Astrocyte (in vitro differentiated cells and primary cell): ENCODE data around the gene ACP4. TPM values are rescaled to one million over a fixed set of nuclear protein-coding genes. Genes with fewer than 3 reads are reported as not detected.

ENCODE experiments used
- DNase-seq: peaks from one replicate; pipeline ENCODE4 v3.0.0-alpha.2; 2010; ENCODE audit warnings: low read depth
- FAIRE-seq: peaks from 2 replicates; lab custom pipeline; 2011; peaks lifted over from hg19 to GRCh38; lab: Jason Lieb, UNC
- H2AFZ ChIP-seq: 2 replicates; pipeline ENCODE4 v1.6.0; 2012; ENCODE audit warnings: low read depth, low read length, inconsistent platforms
- H3K27ac ChIP-seq: 2 replicates; pipeline ENCODE4 v1.5.1; 2011; ENCODE audit warnings: low read depth, low read length, inconsistent platforms
- H3K27me3 ChIP-seq: 2 replicates; pipeline ENCODE4 v1.6.0; 2011; ENCODE audit warnings: low read length, inconsistent platforms; ENCODE audit not compliant: insufficient read depth
- H3K36me3 ChIP-seq: 2 replicates; pipeline ENCODE4 v1.5.1; 2011; ENCODE audit warnings: low read length, inconsistent platforms; ENCODE audit not compliant: insufficient read depth
- H3K4me1 ChIP-seq: 2 replicates; pipeline ENCODE4 v1.5.1; 2011; ENCODE audit warnings: low read length, inconsistent platforms; ENCODE audit not compliant: insufficient read depth
- H3K4me2 ChIP-seq: 2 replicates; pipeline ENCODE4 v1.6.0; 2012; ENCODE audit warnings: low read length, inconsistent platforms
- H3K4me3 ChIP-seq: 2 replicates; pipeline ENCODE4 v1.5.1; 2011; ENCODE audit warnings: low read depth, mild to moderate bottlenecking, low read length, inconsistent platforms; ENCODE audit not compliant: insufficient read depth
- H3K79me2 ChIP-seq: 2 replicates; pipeline ENCODE4 v1.6.0; 2012; ENCODE audit warnings: mild to moderate bottlenecking, low read length, inconsistent platforms; ENCODE audit not compliant: insufficient read depth
- H3K9ac ChIP-seq: 2 replicates; pipeline ENCODE4 v1.6.0; 2012; ENCODE audit warnings: mild to moderate bottlenecking, low read length, inconsistent platforms
- H3K9me3 ChIP-seq: 2 replicates; pipeline ENCODE4 v1.5.1; 2012; ENCODE audit warnings: low read depth, mild to moderate bottlenecking, low read length, inconsistent platforms; ENCODE audit not compliant: insufficient read depth
- H4K20me1 ChIP-seq: 2 replicates; pipeline ENCODE4 v1.6.0; 2012; ENCODE audit warnings: low read length, inconsistent platforms; ENCODE audit not compliant: insufficient read depth
- H3K27ac Mint-ChIP-seq: one replicate; pipeline ENCODE4 v1.8.0; 2021; ENCODE audit warnings: mild to moderate bottlenecking, mixed read lengths; ENCODE audit not compliant: unreplicated experiment
- H3K27me3 Mint-ChIP-seq: one replicate; pipeline ENCODE4 v1.8.0; 2021; ENCODE audit warnings: low read depth, mixed read lengths; ENCODE audit not compliant: unreplicated experiment
- H3K36me3 Mint-ChIP-seq: one replicate; pipeline ENCODE4 v1.8.0; 2021; ENCODE audit warnings: low read depth, mixed read lengths; ENCODE audit not compliant: unreplicated experiment
- H3K4me1 Mint-ChIP-seq: one replicate; pipeline ENCODE4 v1.8.0; 2021; ENCODE audit warnings: low read depth, mixed read lengths; ENCODE audit not compliant: unreplicated experiment
- H3K4me3 Mint-ChIP-seq: one replicate; pipeline ENCODE4 v1.8.0; 2021; ENCODE audit warnings: mild to moderate bottlenecking, moderate library complexity, mixed read lengths; ENCODE audit not compliant: unreplicated experiment
- H3K9me3 Mint-ChIP-seq: one replicate; pipeline ENCODE4 v1.8.0; 2021; ENCODE audit warnings: mild to moderate bottlenecking, mixed read lengths; ENCODE audit not compliant: unreplicated experiment
- EZH2 ChIP-seq: IDR thresholded peaks from 2 replicates; pipeline ENCODE4 v1.6.1; 2012; ENCODE audit warnings: mild to moderate bottlenecking, low read length, inconsistent platforms; ENCODE audit not compliant: insufficient read depth
- total RNA-seq: library from RNA; stranded (reverse); gene quantifications from 2 replicates; pipeline ENCODE4 v1.2.1, GENCODE V29; 2021
- TF ChIP-seq, protein P1 (sequence below): IDR thresholded peaks from 2 replicates; pipeline ENCODE4 v1.5.1; 2011; ENCODE audit warnings: low read depth, mild to moderate bottlenecking, inconsistent platforms, low read length, moderate library complexity; ENCODE audit not compliant: insufficient read depth

Gene ACP4
- total RNA-seq, 1 donor from 2014 or later: not detected

DNA sequence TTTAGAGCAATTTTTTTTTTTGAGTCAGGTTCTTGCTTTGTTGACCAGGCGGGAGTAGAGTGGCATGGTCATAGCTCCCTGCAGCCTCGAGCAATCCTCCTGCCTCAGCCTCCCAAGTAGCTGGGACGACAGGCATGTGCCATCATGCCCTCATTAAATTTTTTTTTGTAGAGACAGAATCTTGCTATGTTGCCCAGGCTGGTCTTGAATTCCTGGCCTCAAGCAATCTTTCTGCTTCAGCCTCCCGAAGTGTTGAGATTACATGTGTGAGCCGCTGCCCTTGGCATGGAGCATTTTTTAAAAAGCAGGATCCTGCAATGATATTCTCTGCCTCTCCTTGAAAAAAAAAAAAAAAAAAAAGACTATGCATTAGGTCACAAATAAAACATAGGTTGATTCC lies 14.1 kb upstream of the ACP4 start:
- Mint-ChIP-seq H3K9me3 (peaks cover 12% of the 10 kb centered on the region), H3K36me3 (no peaks in the 10 kb centered on the region), H3K27me3 (no peaks in the 10 kb centered on the region), H3K4me3 (no peak overlapping the region), H3K4me1 (no peaks in the 10 kb centered on the region), H3K27ac (no peak overlapping the region)
- Histone ChIP-seq H3K79me2 (no peaks in the 10 kb centered on the region), H3K9me3 (no peaks in the 10 kb centered on the region), H3K4me1 (no peaks in the 10 kb centered on the region), H3K27ac (no peak overlapping the region), H3K9ac (no peak overlapping the region), H3K4me3 (no peak overlapping the region), H3K4me2 (no peak overlapping the region), H2AFZ (no peak overlapping the region), H3K27me3 (peaks cover 29% of the 10 kb centered on the region), H4K20me1 (no peaks in the 10 kb centered on the region), H3K36me3 (no peaks in the 10 kb centered on the region)
- DNase-seq (no peak), FAIRE-seq (no peak)
- no peak for TF ChIP-seq EZH2
- TF ChIP-seq, protein P1, sequence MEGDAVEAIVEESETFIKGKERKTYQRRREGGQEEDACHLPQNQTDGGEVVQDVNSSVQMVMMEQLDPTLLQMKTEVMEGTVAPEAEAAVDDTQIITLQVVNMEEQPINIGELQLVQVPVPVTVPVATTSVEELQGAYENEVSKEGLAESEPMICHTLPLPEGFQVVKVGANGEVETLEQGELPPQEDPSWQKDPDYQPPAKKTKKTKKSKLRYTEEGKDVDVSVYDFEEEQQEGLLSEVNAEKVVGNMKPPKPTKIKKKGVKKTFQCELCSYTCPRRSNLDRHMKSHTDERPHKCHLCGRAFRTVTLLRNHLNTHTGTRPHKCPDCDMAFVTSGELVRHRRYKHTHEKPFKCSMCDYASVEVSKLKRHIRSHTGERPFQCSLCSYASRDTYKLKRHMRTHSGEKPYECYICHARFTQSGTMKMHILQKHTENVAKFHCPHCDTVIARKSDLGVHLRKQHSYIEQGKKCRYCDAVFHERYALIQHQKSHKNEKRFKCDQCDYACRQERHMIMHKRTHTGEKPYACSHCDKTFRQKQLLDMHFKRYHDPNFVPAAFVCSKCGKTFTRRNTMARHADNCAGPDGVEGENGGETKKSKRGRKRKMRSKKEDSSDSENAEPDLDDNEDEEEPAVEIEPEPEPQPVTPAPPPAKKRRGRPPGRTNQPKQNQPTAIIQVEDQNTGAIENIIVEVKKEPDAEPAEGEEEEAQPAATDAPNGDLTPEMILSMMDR: no peak

DNA sequence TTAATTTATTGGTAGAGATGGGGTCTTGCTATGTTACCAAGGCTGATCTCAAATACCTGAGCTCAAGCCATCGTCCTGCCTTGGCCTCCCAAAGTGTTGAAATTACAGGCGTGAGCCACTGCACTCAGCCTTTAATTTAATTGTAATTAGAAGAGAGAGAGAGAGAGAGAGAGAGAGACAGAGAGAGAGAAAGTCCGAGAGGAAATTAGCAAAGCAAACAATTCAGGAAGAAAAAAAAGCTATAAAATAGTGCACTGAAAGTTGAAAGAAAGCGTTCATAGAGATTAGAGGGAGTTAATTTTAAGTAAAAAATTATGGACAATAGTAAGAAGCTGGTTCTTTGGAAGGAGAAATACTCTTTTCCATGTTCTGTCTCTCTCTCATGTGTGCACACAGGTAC lies 13.0 kb upstream of the ACP4 start:
- H3K4me3 ChIP-seq: no peak overlapping the region
- H3K36me3 ChIP-seq: no peaks in the 10 kb centered on the region
- Mint-ChIP-seq H3K4me1 (no peaks in the 10 kb centered on the region), H3K27me3 (no peaks in the 10 kb centered on the region), H3K4me3 (no peak overlapping the region), H3K36me3 (no peaks in the 10 kb centered on the region), H3K27ac (no peak overlapping the region), H3K9me3 (peaks cover 12% of the 10 kb centered on the region)
- no peaks in the 10 kb centered on the region for H4K20me1 ChIP-seq
- H3K9ac ChIP-seq: no peak overlapping the region
- H3K9me3 ChIP-seq: no peaks in the 10 kb centered on the region
- no peak overlapping the region for H2AFZ ChIP-seq
- DNase-seq: no peak
- no peak for TF ChIP-seq EZH2
- TF ChIP-seq, protein P1: no peak
- H3K4me1 ChIP-seq: no peaks in the 10 kb centered on the region
- H3K79me2 ChIP-seq: no peaks in the 10 kb centered on the region
- no peak overlapping the region for H3K27ac ChIP-seq
- no peak overlapping the region for H3K4me2 ChIP-seq
- FAIRE-seq: no peak
- peaks cover 29% of the 10 kb centered on the region for H3K27me3 ChIP-seq

DNA sequence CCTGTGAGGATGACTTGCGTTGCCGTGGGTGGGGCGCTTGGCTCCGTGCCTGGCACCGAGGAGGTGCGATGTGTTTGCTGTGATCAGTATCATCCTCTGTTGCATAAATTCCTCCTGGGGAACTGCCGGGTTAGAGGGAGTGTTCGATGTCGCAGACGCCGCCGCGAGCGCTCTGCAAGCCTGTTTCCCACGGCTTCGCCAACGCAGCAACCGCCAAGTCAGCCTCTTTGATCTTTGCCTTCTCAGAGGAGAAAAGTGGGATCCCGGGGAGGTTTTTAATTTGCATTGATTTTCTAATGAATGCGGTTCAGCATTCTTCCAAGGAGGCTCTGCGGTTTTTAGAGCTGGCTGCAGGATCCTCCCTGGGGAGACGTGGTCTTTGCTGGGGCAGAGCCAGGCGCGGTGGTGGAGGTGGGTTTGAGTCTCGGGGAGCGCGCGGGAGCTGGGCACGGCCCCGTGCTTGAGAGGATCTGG lies 12.3 kb upstream of the ACP4 start:
- no peaks in the 10 kb centered on the region for H3K9me3 ChIP-seq
- no peak overlapping the region for H3K4me3 Mint-ChIP-seq
- no peaks in the 10 kb centered on the region for H3K27me3 Mint-ChIP-seq
- no peaks in the 10 kb centered on the region for H3K79me2 ChIP-seq
- H3K4me2 ChIP-seq: no peak overlapping the region
- peaks cover 12% of the 10 kb centered on the region for H3K9me3 Mint-ChIP-seq
- H3K4me1 Mint-ChIP-seq: no peaks in the 10 kb centered on the region
- no peak overlapping the region for H3K27ac ChIP-seq
- H3K27ac Mint-ChIP-seq: no peak overlapping the region
- DNase-seq (no peak), FAIRE-seq (no peak)
- H2AFZ ChIP-seq: no peak overlapping the region
- H3K36me3 Mint-ChIP-seq: no peaks in the 10 kb centered on the region
- no peaks in the 10 kb centered on the region for H4K20me1 ChIP-seq
- H3K36me3 ChIP-seq: no peaks in the 10 kb centered on the region
- peaks cover 31% of the 10 kb centered on the region for H3K27me3 ChIP-seq
- no peaks in the 10 kb centered on the region for H3K4me1 ChIP-seq
- H3K9ac ChIP-seq: no peak overlapping the region
- H3K4me3 ChIP-seq: no peak overlapping the region
- no peak for TF ChIP-seq EZH2
- TF ChIP-seq, protein P1: no peak
